HFF-Myc (cell line): ENCODE results near the gene CES2.
A peak's percentile ranks its signal among the peaks of the same experiment; 100 is the strongest.

Source experiments
- DNase-seq: peaks from one replicate; pipeline ENCODE4 v3.0.0-alpha.2; 2011; ENCODE audit warnings: low read depth; ENCODE audit errors: extremely low read depth
- H3K4me3 ChIP-seq: replicated peaks from 2 replicates; pipeline ENCODE4 v1.5.1; 2011; ENCODE audit warnings: low read depth, mild to moderate bottlenecking, control low read depth, low read length
- TF ChIP-seq, protein P1 (sequence below): IDR thresholded peaks from 2 replicates; pipeline ENCODE4 v1.5.1; 2012; ENCODE audit warnings: mild to moderate bottlenecking, low read depth, low read length, control low read depth; ENCODE audit errors: missing control alignments

CES2 gene

DNA sequence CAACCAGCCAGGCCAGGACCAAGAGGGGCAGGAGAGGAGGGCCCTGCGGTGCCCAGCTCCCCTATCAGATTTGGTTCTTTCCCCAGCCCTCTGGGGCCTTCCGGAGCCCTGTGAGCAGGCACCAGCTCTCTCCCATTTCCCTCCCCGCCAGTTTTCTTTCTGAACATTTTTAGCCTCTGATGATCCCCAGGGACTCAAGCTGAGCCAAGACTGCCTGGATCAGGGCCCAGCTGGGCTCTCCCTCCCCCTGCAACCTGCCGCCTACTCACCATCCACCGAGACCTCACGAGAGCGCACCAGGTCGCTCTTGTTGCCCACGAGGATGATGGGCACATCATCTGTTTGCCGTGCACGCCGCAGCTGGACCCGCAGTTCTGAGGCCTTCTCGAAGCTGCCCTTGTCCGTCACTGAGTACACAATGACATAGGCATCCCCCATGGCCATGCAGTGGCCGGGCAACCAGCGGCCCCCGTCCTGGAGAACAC, 12.0 kb upstream of the CES2 start:
- TF ChIP-seq, protein P1, sequence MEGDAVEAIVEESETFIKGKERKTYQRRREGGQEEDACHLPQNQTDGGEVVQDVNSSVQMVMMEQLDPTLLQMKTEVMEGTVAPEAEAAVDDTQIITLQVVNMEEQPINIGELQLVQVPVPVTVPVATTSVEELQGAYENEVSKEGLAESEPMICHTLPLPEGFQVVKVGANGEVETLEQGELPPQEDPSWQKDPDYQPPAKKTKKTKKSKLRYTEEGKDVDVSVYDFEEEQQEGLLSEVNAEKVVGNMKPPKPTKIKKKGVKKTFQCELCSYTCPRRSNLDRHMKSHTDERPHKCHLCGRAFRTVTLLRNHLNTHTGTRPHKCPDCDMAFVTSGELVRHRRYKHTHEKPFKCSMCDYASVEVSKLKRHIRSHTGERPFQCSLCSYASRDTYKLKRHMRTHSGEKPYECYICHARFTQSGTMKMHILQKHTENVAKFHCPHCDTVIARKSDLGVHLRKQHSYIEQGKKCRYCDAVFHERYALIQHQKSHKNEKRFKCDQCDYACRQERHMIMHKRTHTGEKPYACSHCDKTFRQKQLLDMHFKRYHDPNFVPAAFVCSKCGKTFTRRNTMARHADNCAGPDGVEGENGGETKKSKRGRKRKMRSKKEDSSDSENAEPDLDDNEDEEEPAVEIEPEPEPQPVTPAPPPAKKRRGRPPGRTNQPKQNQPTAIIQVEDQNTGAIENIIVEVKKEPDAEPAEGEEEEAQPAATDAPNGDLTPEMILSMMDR, result no peak
- DNase-seq, result no peak
- H3K4me3 ChIP-seq, result no peak overlapping the region

DNA sequence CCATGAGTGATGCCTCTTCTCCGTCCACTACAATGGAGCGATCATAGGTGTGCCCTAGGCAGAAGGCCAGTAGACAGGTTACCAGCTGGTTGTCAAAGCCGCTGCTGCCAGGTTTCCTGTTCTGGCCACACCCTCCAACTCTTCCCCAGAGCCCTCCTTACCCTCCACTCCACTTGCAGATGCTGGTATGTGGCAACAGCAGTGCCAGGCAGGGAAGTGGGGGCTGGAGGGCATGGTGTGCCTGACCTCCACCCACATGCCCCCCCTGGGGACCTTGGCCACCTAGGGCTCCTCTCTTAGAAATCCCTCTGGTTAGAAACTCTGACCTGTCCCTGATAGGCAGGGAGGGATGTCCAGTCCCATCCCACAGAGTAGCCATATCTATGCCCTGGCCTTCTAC, 11.4 kb upstream of the CES2 start:
- DNase-seq, result no peak
- TF ChIP-seq, protein P1, result no peak
- H3K4me3 ChIP-seq, result no peak overlapping the region

DNA sequence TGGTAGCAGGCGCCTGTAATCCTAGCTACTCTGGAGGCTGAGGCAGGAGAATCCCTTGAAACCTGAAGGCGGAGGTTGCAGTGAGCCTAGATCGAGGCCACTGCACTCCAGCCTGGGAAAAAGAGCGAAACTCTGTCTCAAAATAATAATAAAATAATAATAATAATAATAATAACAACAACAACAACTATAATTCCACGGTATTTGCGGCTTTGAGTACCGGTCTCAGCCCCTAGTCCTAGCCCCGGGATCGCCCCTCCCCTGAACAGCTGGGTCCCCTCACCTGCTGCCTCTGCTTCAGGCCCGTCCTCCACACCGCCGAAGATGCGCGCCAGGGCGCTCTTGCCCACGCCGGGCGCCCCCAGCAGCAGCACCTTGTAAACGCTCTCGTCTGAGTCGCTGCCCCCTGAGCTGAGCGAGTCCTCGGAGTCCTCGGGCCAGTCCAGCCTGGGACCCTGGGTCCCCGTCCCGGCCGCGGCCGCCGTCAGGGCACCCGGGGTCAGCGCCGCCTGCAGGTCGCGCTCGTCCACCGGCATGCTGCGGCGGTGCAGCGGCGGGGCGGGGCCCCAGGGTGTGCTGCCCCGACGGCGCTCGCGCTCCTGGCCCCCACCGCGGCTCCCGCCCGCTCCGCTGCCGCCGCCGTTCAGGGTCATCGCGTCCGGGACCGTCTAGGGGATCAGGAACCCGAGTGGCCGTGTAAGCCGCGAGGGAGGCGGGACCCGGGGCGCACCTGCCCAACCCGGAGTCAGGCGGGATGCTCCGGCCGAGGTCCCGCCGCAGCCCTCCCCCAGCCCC, 10.6 kb upstream of the CES2 start:
- H3K4me3 ChIP-seq, result peak overlapping the region; percentile 33
- TF ChIP-seq, protein P1, result no peak
- DNase-seq, result no peak

DNA sequence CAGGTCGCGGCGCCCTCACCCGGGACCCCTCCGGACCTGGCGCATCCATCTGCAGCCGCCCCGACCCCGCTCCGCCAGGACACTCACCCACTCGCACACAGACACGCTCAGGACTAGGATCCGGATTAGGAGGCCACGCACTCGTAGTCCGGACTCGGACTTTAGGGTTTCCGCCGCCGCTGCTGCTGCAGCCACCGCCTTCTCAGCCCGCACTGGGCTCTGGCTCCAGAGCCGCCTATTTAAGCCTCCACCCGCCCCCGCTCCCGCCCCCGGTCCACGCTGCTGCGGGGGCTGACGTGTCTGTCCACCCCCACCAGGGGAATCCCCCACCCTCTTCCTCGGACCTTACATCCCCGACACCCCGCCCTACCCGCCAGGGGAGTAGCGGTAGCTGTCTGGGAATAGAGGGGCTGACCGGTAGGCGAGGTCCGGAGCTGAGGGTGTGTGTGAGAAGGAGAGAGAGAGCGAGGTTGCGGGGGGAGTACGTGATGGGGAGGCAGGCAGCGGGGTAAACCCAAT, 9.9 kb upstream of the CES2 start, which contains the start of gene RRAD:
Gene RRAD (minus strand): TSS at position 214 of the 519 bp plus-strand sequence. CDS start 356 bp downstream, outside the sequence.
- H3K4me3 ChIP-seq, result peak within 1 kb of the TSS; percentile 33
- TF ChIP-seq, protein P1, result no peak
- DNase-seq, result no peak

DNA sequence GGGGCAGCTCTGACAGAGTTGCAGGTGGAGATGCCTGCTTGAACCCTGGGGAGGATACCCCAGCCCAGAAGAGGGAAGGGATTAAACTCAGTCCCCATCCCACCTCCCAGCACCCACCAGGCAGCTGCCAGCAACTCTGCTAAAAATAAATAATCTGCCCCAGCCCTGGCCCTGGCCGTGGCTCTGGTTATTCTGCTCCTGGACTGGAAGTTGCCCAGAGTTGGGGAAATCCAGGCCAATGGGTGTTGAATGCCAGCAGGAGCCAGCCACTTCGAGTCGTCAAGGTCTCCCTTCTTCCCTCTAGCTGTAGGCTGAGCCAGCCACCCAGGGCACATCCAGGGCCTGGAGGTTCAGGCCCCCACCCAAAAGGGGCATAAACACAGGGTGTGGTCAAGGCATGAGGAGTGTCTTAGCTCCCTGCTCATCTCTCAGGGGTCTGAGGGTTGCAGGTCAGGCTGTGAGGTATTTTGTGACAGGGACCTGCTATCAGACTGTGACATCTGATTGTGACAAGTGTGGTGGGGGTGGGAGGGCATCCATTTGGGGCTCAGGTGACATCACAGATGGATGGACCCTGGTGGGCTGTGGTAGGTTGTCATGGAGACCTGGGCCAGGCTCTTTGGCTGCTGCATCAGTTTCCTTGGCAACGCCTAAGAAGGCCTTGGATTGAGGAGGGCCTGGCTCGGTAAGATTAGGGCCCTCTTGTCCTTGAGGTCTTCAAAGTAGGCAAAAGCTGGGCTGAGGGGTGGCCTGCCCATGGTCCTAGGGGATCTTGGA, 9.0 kb upstream of the CES2 start:
- TF ChIP-seq, protein P1, result no peak
- no peak overlapping the region for H3K4me3 ChIP-seq
- no peak for DNase-seq

DNA sequence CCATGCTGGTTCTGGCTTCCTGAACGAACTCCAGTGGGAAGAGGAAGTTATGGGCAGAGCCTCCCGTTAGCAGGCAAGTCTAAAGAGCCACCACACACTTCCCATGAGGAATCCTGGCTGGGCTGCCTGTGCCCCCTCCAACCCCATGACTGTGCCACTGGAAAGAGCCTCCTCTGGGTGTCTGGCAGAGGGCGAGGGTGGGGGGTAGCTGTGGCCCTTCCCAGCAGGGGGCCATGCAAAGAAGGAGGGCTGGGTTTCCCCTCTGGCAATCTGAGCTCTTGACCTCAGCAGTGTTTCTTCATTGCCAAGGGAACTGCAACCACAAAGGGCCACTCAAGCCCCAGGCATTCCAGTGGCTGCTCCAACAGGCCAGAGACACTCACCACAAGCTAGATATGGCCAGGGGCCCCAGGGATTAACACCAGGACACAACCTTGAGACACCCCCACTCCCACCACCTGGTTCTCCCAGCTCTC, 8.3 kb upstream of the CES2 start:
- TF ChIP-seq, protein P1, result no peak
- H3K4me3 ChIP-seq, result no peak overlapping the region
- DNase-seq, result peak; percentile 61
